GM23338 (cell line): ENCODE measurements around the gene SFTPD. TPM values are rescaled to one million over a fixed set of nuclear protein-coding genes. Genes with fewer than 3 reads are reported as not detected.
A peak's percentile ranks its signal among the peaks of the same experiment; 100 is the strongest.

Experiments
- ATAC-seq: fragments of 200-7000 bp; cut with Tn5 transposase; 3 replicates; pipeline ENCODE4 v1.9.1; 2020
- DNase-seq: peaks from one replicate; pipeline ENCODE4 v3.0.0-alpha.2; 2015; ENCODE audit warnings: low spot score
- H2AFZ ChIP-seq: fragments of 200-600 bp; sonication (generic); 2 replicates; pipeline ENCODE4 v1.8.0; 2016; ENCODE audit warnings: antibody characterized with exemption, mild to moderate bottlenecking, moderate library complexity
- H3F3A ChIP-seq: fragments of 200-600 bp; sonication (generic); replicated peaks from 2 replicates; pipeline ENCODE4 v1.8.0; 2017; ENCODE audit warnings: antibody characterized with exemption, mixed run types, low read depth
- H3K27ac ChIP-seq: fragments of 200-600 bp; sonication (generic); 2 replicates; pipeline ENCODE4 v1.6.1; 2016; ENCODE audit warnings: low read depth
- H3K27me3 ChIP-seq: fragments of 200-600 bp; sonication (generic); 2 replicates; pipeline ENCODE4 v1.8.0; 2016; ENCODE audit warnings: mild to moderate bottlenecking, mixed run types, moderate library complexity; ENCODE audit not compliant: insufficient read depth
- H3K36me3 ChIP-seq: fragments of 200-600 bp; sonication (generic); 2 replicates; pipeline ENCODE4 v1.8.0; 2016; ENCODE audit warnings: mild to moderate bottlenecking; ENCODE audit not compliant: insufficient read depth
- H3K4me1 ChIP-seq: fragments of 200-600 bp; sonication (generic); 2 replicates; pipeline ENCODE4 v1.8.0; 2016; ENCODE audit warnings: mild to moderate bottlenecking, moderate library complexity; ENCODE audit not compliant: insufficient read depth
- H3K4me2 ChIP-seq: fragments of 200-600 bp; sonication (generic); 2 replicates; pipeline ENCODE4 v1.7.1; 2017; ENCODE audit warnings: mixed run types
- H3K4me3 ChIP-seq: fragments of 200-600 bp; sonication (generic); 2 replicates; pipeline ENCODE4 v1.6.1; 2016; ENCODE audit warnings: mixed run types
- H3K79me2 ChIP-seq: fragments of 200-600 bp; sonication (generic); replicated peaks from 2 replicates; pipeline ENCODE4 v1.8.0; 2017; ENCODE audit warnings: mild to moderate bottlenecking; ENCODE audit not compliant: insufficient read depth
- H3K9me2 ChIP-seq: fragments of 200-600 bp; sonication (generic); 2 replicates; pipeline ENCODE4 v1.8.0; 2017; ENCODE audit not compliant: insufficient read depth
- H4K20me1 ChIP-seq: fragments of 200-600 bp; sonication (generic); replicated peaks from 2 replicates; pipeline ENCODE4 v1.8.0; 2017; ENCODE audit warnings: mild to moderate bottlenecking; ENCODE audit not compliant: insufficient read depth
- H3K27ac Mint-ChIP-seq: 2 replicates; pipeline ENCODE4 v1.8.0; 2020; ENCODE audit warnings: inconsistent platforms, mild to moderate bottlenecking, moderate library complexity, mixed read lengths
- H3K27me3 Mint-ChIP-seq: 3 replicates; pipeline ENCODE4 v1.8.0; 2022; ENCODE audit warnings: low read depth, mild to moderate bottlenecking, moderate library complexity, mixed read lengths, inconsistent platforms; ENCODE audit not compliant: insufficient read depth, poor library complexity
- H3K36me3 Mint-ChIP-seq: 3 replicates; pipeline ENCODE4 v1.8.0; 2021; ENCODE audit warnings: low read depth, mild to moderate bottlenecking, inconsistent platforms, moderate library complexity, mixed read lengths
- H3K4me1 Mint-ChIP-seq: 3 replicates; pipeline ENCODE4 v1.8.0; 2020; ENCODE audit warnings: mild to moderate bottlenecking, inconsistent platforms, mixed read lengths
- H3K4me3 Mint-ChIP-seq: 3 replicates; pipeline ENCODE4 v1.8.0; 2021; ENCODE audit warnings: moderate library complexity, mild to moderate bottlenecking, inconsistent platforms, mixed read lengths
- H3K9me3 Mint-ChIP-seq: 3 replicates; pipeline ENCODE4 v1.8.0; 2020; ENCODE audit warnings: moderate library complexity, mild to moderate bottlenecking, inconsistent platforms, mixed read lengths
- CREB1 ChIP-seq: fragments of 250-450 bp; sonication (Bioruptor Pico); IDR thresholded peaks from 2 replicates; pipeline ENCODE4 v1.5.0; 2020; ENCODE audit warnings: low read depth, mild to moderate bottlenecking, moderate library complexity
- EZH2 ChIP-seq: fragments of 200-600 bp; sonication (generic); IDR thresholded peaks from one replicate; pipeline ENCODE4 v1.8.0; 2017; ENCODE audit warnings: antibody characterized with exemption, mild to moderate bottlenecking, low read depth; ENCODE audit not compliant: unreplicated experiment
- EZH2phosphoT487 ChIP-seq: fragments of 200-600 bp; sonication (generic); IDR thresholded peaks from one replicate; pipeline ENCODE4 v1.8.1; 2018; ENCODE audit warnings: antibody characterized with exemption; ENCODE audit not compliant: unreplicated experiment
- JUNB ChIP-seq: IDR thresholded peaks from one replicate; pipeline ENCODE4 v1.6.1; 2016; ENCODE audit warnings: antibody characterized with exemption; ENCODE audit not compliant: unreplicated experiment
- NANOG ChIP-seq: IDR thresholded peaks from 2 replicates; pipeline ENCODE4 v1.6.1; 2016; ENCODE audit warnings: antibody characterized with exemption, borderline replicate concordance
- POLR2AphosphoS5 ChIP-seq: IDR thresholded peaks from 2 replicates; pipeline ENCODE4 v1.6.1; 2016; ENCODE audit warnings: antibody characterized with exemption, low read depth
- STAT1 ChIP-seq: IDR thresholded peaks from one replicate; pipeline ENCODE4 v1.6.1; 2016; ENCODE audit warnings: antibody characterized with exemption; ENCODE audit not compliant: unreplicated experiment
- ZNF462 ChIP-seq: fragments of 250-450 bp; sonication (Bioruptor Pico); IDR thresholded peaks from 2 replicates; pipeline ENCODE4 v1.5.0; 2020; ENCODE audit warnings: mild to moderate bottlenecking, moderate library complexity
- polyA plus RNA-seq: library from polyadenylated mRNA; unstranded; fragments of >200 nt; fragmentation: Nextera tagmentation; extraction: Ambion mirVana; gene quantifications from 2 replicates; pipeline ENCODE4 v1.2.1, GENCODE V29; 2016
- total RNA-seq: library from RNA; depleted of rRNA; stranded (reverse); fragments of >200 nt; shearing (Covaris generic); gene quantifications from 2 replicates; pipeline ENCODE4 v1.2.3, GENCODE V29; 2014
- TF ChIP-seq, protein P1 (sequence below), 2 experiments: fragments of 200-600 bp in 1 of 2; sonication (generic) in 1 of 2; conservative IDR thresholded peaks; 2 replicates each; pipeline versions ENCODE4 v1.5.1 to v1.6.1; 2016 to 2017; ENCODE audit warnings: antibody characterized with exemption in 2 of 2, low read depth in 2 of 2, mild to moderate bottlenecking in 2 of 2, moderate library complexity in 1 of 2
- TF ChIP-seq, protein P2 (sequence below): IDR thresholded peaks from 2 replicates; pipeline ENCODE4 v1.6.1; 2016; ENCODE audit warnings: antibody characterized with exemption

Gene SFTPD
- total and polyA plus RNA-seq, 2 experiments from 2014 or later = not detected

- no peaks in the 10 kb centered on the region for H3F3A ChIP-seq
- H3K9me3 Mint-ChIP-seq = no peaks in the 10 kb centered on the region
- no peaks in the 10 kb centered on the region for H3K9me2 ChIP-seq
- H4K20me1 ChIP-seq = no peaks in the 10 kb centered on the region
- peak overlapping the region; percentile 82 for H3K4me3 ChIP-seq
- H3K79me2 ChIP-seq = no peaks in the 10 kb centered on the region
- H3K36me3 ChIP-seq = no peaks in the 10 kb centered on the region
- peak overlapping the region; percentile 64 for H3K4me3 Mint-ChIP-seq
- peak overlapping the region; percentile 97 for H2AFZ ChIP-seq
- peaks cover 30% of the 10 kb centered on the region for H3K4me1 ChIP-seq
- H3K27me3 ChIP-seq = peaks cover 30% of the 10 kb centered on the region
- no peaks in the 10 kb centered on the region; the same call in 2 of the 3 replicates for H3K36me3 Mint-ChIP-seq
- H3K27ac Mint-ChIP-seq = no peak overlapping the region
- peaks cover 25% of the 10 kb centered on the region for H3K27me3 Mint-ChIP-seq
- H3K4me2 ChIP-seq = peak overlapping the region; percentile 62; the same call in 1 of the 2 replicates
- TF ChIP-seq EZH2phosphoT487 (no peak), ZNF462 (no peak), CREB1 (no peak), POLR2AphosphoS5 (no peak), EZH2 (no peak), NANOG (no peak), STAT1 (no peak), JUNB (no peak)
- TF ChIP-seq, protein P1, sequence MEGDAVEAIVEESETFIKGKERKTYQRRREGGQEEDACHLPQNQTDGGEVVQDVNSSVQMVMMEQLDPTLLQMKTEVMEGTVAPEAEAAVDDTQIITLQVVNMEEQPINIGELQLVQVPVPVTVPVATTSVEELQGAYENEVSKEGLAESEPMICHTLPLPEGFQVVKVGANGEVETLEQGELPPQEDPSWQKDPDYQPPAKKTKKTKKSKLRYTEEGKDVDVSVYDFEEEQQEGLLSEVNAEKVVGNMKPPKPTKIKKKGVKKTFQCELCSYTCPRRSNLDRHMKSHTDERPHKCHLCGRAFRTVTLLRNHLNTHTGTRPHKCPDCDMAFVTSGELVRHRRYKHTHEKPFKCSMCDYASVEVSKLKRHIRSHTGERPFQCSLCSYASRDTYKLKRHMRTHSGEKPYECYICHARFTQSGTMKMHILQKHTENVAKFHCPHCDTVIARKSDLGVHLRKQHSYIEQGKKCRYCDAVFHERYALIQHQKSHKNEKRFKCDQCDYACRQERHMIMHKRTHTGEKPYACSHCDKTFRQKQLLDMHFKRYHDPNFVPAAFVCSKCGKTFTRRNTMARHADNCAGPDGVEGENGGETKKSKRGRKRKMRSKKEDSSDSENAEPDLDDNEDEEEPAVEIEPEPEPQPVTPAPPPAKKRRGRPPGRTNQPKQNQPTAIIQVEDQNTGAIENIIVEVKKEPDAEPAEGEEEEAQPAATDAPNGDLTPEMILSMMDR (conservative IDR thresholded peaks at IDR 0.05; ENCODE audit: low read depth in 2 of 2) = no peak
- TF ChIP-seq, protein P2, sequence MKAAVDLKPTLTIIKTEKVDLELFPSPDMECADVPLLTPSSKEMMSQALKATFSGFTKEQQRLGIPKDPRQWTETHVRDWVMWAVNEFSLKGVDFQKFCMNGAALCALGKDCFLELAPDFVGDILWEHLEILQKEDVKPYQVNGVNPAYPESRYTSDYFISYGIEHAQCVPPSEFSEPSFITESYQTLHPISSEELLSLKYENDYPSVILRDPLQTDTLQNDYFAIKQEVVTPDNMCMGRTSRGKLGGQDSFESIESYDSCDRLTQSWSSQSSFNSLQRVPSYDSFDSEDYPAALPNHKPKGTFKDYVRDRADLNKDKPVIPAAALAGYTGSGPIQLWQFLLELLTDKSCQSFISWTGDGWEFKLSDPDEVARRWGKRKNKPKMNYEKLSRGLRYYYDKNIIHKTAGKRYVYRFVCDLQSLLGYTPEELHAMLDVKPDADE = no peak
- H3K4me1 Mint-ChIP-seq = peaks cover 20% of the 10 kb centered on the region
- no peak; the same call in 2 of the 3 replicates for ATAC-seq
- H3K27ac ChIP-seq = no peak overlapping the region
- DNase-seq = peak; percentile 4
Observed at GRCh38 chr10:79982861-79983260, 34.0 kb upstream of the SFTPD start.
